Calu3 (cell line): Measurements from ENCODE around the gene NEO1. TPM values are rescaled to one million over a fixed set of nuclear protein-coding genes. Genes with fewer than 3 reads are reported as not detected.
A peak's percentile ranks its signal among the peaks of the same experiment; 100 is the strongest.

Experiments used
- BruUV-seq: library from RNA; stranded (reverse); fragments of 400-500 nt; replicated peaks from 2 replicates; lab custom pipeline; 2021; lab: Mats Ljungman, UMichigan
- CTCF ChIA-PET: fragments of 300-600 bp; sonication (Branson Sonifier 250); formaldehyde crosslinking; loops from one replicate; lab custom pipeline; 2022; ENCODE audit warnings: antibody characterized with exemption; lab: Charles Lee
- DNase-seq: peaks from one replicate; pipeline ENCODE4 v3.0.0; 2022
- H3K27ac Mint-ChIP-seq: one replicate; pipeline ENCODE4 v1.8.0; 2022; ENCODE audit warnings: mixed read lengths; ENCODE audit not compliant: unreplicated experiment
- H3K27me3 Mint-ChIP-seq: one replicate; pipeline ENCODE4 v1.8.0; 2022; ENCODE audit warnings: mixed read lengths; ENCODE audit not compliant: unreplicated experiment
- H3K36me3 Mint-ChIP-seq: one replicate; pipeline ENCODE4 v1.8.0; 2022; ENCODE audit warnings: mild to moderate bottlenecking, moderate library complexity, mixed read lengths; ENCODE audit not compliant: insufficient read depth, unreplicated experiment
- H3K4me1 Mint-ChIP-seq: one replicate; pipeline ENCODE4 v1.8.0; 2022; ENCODE audit warnings: mild to moderate bottlenecking, low read depth, mixed read lengths; ENCODE audit not compliant: unreplicated experiment
- H3K4me3 Mint-ChIP-seq: one replicate; pipeline ENCODE4 v1.8.0; 2022; ENCODE audit warnings: mild to moderate bottlenecking, low read depth, moderate library complexity, mixed read lengths; ENCODE audit not compliant: unreplicated experiment
- H3K9me3 Mint-ChIP-seq: one replicate; pipeline ENCODE4 v1.8.0; 2022; ENCODE audit warnings: low read depth, mixed read lengths; ENCODE audit not compliant: unreplicated experiment
- intact Hi-C: fragments of 100-400 bp; cut with micrococcal nuclease; formaldehyde crosslinking; loops from one replicate; pipeline ENCODE4 v1.10.0; 2022; ENCODE audit not compliant: unreplicated experiment
- total RNA-seq: library from RNA; stranded (reverse); gene quantifications from 2 replicates; pipeline ENCODE4 v1.2.3, GENCODE V29; 2022
- TF ChIP-seq, protein P1 (sequence below): fragments of 200-600 bp; IDR thresholded peaks from one replicate; pipeline ENCODE4 v1.8.0; 2022; ENCODE audit warnings: antibody characterized with exemption; ENCODE audit not compliant: unreplicated experiment

The NEO1 gene
- total RNA-seq, 1 experiment from 2014 or later = 20.4 TPM

DNA sequence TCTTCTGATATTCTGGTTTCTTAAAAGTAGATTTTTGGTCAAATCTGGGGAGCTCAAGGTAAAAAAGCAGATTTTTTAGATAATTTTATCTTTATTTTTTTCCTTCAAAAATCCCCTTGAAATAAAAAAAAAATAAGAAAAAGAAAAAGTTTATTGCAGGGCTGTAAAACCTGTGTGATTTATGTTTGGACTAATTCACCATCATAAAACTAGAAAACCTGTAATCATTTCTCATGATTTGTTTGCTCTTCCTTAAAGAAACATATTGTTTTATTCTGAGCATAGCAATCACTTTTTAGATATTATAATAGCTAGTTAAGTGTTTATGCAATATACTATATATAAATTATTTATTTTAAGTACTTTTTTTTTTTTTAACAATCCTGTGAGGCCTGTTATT lies 68.0 kb downstream of the NEO1 start:
- no peaks in the 10 kb centered on the region for H3K36me3 Mint-ChIP-seq
- H3K4me1 Mint-ChIP-seq = no peaks in the 10 kb centered on the region
- intact Hi-C loops = no loop called here
- H3K27ac Mint-ChIP-seq = no peak overlapping the region
- no peaks in the 10 kb centered on the region for H3K9me3 Mint-ChIP-seq
- BruUV-seq = no TSS peak
- no peak for DNase-seq
- TF ChIP-seq, protein P1, sequence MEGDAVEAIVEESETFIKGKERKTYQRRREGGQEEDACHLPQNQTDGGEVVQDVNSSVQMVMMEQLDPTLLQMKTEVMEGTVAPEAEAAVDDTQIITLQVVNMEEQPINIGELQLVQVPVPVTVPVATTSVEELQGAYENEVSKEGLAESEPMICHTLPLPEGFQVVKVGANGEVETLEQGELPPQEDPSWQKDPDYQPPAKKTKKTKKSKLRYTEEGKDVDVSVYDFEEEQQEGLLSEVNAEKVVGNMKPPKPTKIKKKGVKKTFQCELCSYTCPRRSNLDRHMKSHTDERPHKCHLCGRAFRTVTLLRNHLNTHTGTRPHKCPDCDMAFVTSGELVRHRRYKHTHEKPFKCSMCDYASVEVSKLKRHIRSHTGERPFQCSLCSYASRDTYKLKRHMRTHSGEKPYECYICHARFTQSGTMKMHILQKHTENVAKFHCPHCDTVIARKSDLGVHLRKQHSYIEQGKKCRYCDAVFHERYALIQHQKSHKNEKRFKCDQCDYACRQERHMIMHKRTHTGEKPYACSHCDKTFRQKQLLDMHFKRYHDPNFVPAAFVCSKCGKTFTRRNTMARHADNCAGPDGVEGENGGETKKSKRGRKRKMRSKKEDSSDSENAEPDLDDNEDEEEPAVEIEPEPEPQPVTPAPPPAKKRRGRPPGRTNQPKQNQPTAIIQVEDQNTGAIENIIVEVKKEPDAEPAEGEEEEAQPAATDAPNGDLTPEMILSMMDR = no peak
- no peak overlapping the region for H3K4me3 Mint-ChIP-seq
- CTCF ChIA-PET = interaction anchor here (0.7 to 1.7 kb wide), 2 partner anchors 16 to 35 kb away, joined by 3 read pairs; no protein-coding TSS in a partner anchor
- H3K27me3 Mint-ChIP-seq = no peaks in the 10 kb centered on the region

DNA sequence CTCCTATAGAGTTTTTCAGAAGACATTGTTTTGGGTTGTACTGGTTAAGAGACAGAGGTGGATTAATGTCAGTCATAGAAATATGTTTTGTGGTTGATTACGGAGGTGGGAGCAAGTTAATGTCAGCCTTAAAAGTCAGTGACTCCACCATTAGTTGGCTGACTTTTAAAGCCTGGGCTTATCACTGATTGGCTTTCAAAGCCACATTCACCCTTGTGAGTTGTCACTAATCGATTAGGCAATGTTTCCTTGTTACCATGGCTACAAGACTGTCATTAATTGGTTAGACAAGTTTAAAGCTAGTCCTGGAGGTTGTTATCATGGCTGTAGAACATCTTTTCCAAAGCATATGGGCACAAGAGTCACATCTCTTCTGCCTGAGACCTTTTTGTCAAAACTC lies 73.0 kb downstream of the NEO1 start:
- TF ChIP-seq, protein P1 = no peak
- intact Hi-C loops = no loop called here
- H3K4me1 Mint-ChIP-seq = no peaks in the 10 kb centered on the region
- no peaks in the 10 kb centered on the region for H3K27me3 Mint-ChIP-seq
- no TSS peak for BruUV-seq
- no peak overlapping the region for H3K4me3 Mint-ChIP-seq
- no peaks in the 10 kb centered on the region for H3K9me3 Mint-ChIP-seq
- CTCF ChIA-PET = interaction anchor here (1.0 kb wide), 1 partner anchor 10 kb away, joined by 3 read pairs; no protein-coding TSS in a partner anchor
- H3K27ac Mint-ChIP-seq = no peak overlapping the region
- no peaks in the 10 kb centered on the region for H3K36me3 Mint-ChIP-seq
- no peak for DNase-seq

DNA sequence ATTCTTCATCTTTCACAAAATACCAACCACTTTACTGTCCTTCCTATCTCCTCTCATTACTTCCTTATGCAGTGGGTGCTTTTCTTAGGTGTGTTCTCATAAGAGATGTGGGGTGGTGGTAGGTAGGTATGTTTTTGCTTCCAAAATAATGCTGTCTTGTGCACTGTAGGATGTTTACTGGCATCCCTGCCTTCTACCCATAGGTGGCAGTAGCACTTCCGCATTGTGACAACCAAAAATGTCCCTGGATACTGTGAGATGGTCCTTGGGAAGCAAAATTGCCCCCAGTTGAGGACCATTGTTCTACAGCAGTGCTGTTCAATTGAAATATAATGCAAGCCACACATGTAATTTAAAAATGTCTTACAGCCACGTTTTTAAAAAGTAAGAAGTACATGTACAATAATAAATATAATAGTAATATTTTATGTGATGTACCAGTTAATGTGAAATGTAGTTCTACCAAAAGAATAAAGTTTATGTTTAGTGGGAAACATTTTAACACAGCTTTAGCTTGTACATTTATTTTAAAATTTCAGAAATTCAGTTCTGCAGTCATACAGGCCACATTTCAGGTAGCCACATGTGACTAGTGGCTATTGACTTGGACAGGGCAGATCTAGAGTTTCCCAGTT lies 75.2 kb downstream of the NEO1 start:
- intact Hi-C loops = loop anchor here (2.0 kb wide), 1 partner anchor 113 kb away; no protein-coding TSS in a partner anchor
- TF ChIP-seq, protein P1 = peak; percentile 67
- no peaks in the 10 kb centered on the region for H3K27me3 Mint-ChIP-seq
- DNase-seq = peak; percentile 46
- CTCF ChIA-PET = no interaction called here
- no TSS peak for BruUV-seq
- H3K4me3 Mint-ChIP-seq = no peak overlapping the region
- H3K4me1 Mint-ChIP-seq = no peaks in the 10 kb centered on the region
- H3K9me3 Mint-ChIP-seq = no peaks in the 10 kb centered on the region
- H3K27ac Mint-ChIP-seq = no peak overlapping the region
- no peaks in the 10 kb centered on the region for H3K36me3 Mint-ChIP-seq

DNA sequence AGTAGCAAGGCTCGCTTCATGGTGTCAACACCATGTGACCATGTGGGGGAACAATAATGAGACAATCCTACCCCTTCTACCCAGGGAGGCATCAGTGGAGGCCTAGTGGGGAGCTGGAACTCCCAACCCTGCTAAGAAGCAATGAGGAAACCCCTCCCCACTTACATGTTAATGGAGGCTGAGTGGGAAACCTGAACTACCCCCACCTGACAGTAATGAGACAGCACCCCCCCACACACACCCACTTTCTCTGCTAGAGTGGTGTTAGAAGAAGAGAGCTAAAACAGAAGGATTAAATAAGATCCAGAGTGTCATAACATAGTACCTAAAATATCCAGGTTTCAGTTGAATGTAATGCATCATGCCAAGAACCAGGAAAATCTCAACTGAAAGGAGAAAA lies 78.6 kb downstream of the NEO1 start:
- Mint-ChIP-seq H3K27me3 (no peaks in the 10 kb centered on the region), H3K4me3 (no peak overlapping the region), H3K36me3 (no peaks in the 10 kb centered on the region), H3K27ac (no peak overlapping the region), H3K4me1 (no peaks in the 10 kb centered on the region), H3K9me3 (no peaks in the 10 kb centered on the region)
- no peak for DNase-seq
- intact Hi-C loops = no loop called here
- BruUV-seq = no TSS peak
- CTCF ChIA-PET = interaction anchor here (0.7 kb wide), 1 partner anchor 36 kb away, joined by 4 read pairs; no protein-coding TSS in a partner anchor
- TF ChIP-seq, protein P1 = no peak
